OCI-M2 (cell line): Measurements from ENCODE around the gene ARMH4.
"Not testable (repeated sequence)": the region's sequence is repeated elsewhere in the genome, so short reads cannot be mapped to it uniquely, and the experiment has no call there.

Experiments used
- DNase-seq: peaks from one replicate; lab custom pipeline; 2025; ENCODE audit not compliant: unreplicated experiment; lab: John Stamatoyannopoulos, UW

ARMH4 gene

GRCh38 chr14:58149196-58149595 lies 2.8 kb downstream of the ARMH4 start:
- no peak for DNase-seq

GRCh38 chr14:58146399-58146798 lies 5.6 kb downstream of the ARMH4 start:
- DNase-seq = no peak

- no peak for DNase-seq
Observed at GRCh38 chr14:58145936-58146335, 6.1 kb downstream of the ARMH4 start.

- no peak for DNase-seq
Observed at GRCh38 chr14:58143106-58143505, 8.9 kb downstream of the ARMH4 start.

GRCh38 chr14:58141893-58142292 lies 10.1 kb downstream of the ARMH4 start:
- no peak for DNase-seq

- DNase-seq = no peak
Observed at GRCh38 chr14:58138714-58139482, 13.1 kb downstream of the ARMH4 start.

GRCh38 chr14:58138031-58138713 lies 13.8 kb downstream of the ARMH4 start:
- DNase-seq = peak; percentile 63

GRCh38 chr14:58133739-58134138 lies 18.3 kb downstream of the ARMH4 start:
- DNase-seq = no peak

- no peak for DNase-seq
Observed at GRCh38 chr14:58131386-58131785, 20.6 kb downstream of the ARMH4 start.

GRCh38 chr14:58130116-58130782 lies 21.8 kb downstream of the ARMH4 start:
- DNase-seq = no peak

- no peak for DNase-seq
Observed at GRCh38 chr14:58129208-58129607, 22.8 kb downstream of the ARMH4 start.

- DNase-seq = no peak
Observed at GRCh38 chr14:58128416-58128815, 23.6 kb downstream of the ARMH4 start.

GRCh38 chr14:58122546-58122945 lies 29.5 kb downstream of the ARMH4 start:
- not testable (repeated sequence) for DNase-seq

- no peak for DNase-seq
Observed at GRCh38 chr14:58121530-58122186, 30.4 kb downstream of the ARMH4 start.

- no peak for DNase-seq
Observed at GRCh38 chr14:58119381-58119780, 32.6 kb downstream of the ARMH4 start.

GRCh38 chr14:58118097-58118815 lies 33.8 kb downstream of the ARMH4 start:
- DNase-seq = no peak

- DNase-seq = no peak
Observed at GRCh38 chr14:58109744-58110143, 42.3 kb downstream of the ARMH4 start.

GRCh38 chr14:58108717-58109116 lies 43.3 kb downstream of the ARMH4 start:
- no peak for DNase-seq

- DNase-seq = no peak
Observed at GRCh38 chr14:58107947-58108552, 44.0 kb downstream of the ARMH4 start.

GRCh38 chr14:58107041-58107440 lies 45.0 kb downstream of the ARMH4 start:
- no peak for DNase-seq
